Measurements from ENCODE around the gene PPP1R2. TPM values are rescaled to one million over a fixed set of nuclear protein-coding genes. Genes with fewer than 3 reads are reported as not detected.

Gene PPP1R2
- total RNA-seq, 4 donors from 2014 or later: 45.5 to 80.7 (median 71.6) TPM

GRCh38 chr3:195540511-195540910, 2.6 kb downstream of the PPP1R2 start:
- no peak for DNase-seq (ENCODE audit: low spot score in 2 of 2)
- no peak overlapping the region for H3K4me3 ChIP-seq (ENCODE audit: low read depth, poor library complexity, severe bottlenecking)
- intact Hi-C loops (cut with DNase I; ENCODE audit: low total_unique reads): no loop called here
- TF ChIP-seq CTCF (IDR thresholded peaks at IDR 0.05) (no peak), POLR2A (IDR thresholded peaks at IDR 0.05) (no peak)
- 63 to 66% methylated on average over 6 of the region's 6 CpGs for WGBS, 2 donors

- TF ChIP-seq CTCF (IDR thresholded peaks at IDR 0.05) (no peak), POLR2A (IDR thresholded peaks at IDR 0.05) (no peak)
- intact Hi-C loops (cut with DNase I; ENCODE audit: low total_unique reads): no loop called here
- WGBS, 2 donors: 83% methylated on average over 8 of the region's 8 CpGs
- DNase-seq (ENCODE audit: low spot score in 2 of 2): no peak
- no peak overlapping the region for H3K4me3 ChIP-seq (ENCODE audit: low read depth, poor library complexity, severe bottlenecking)
Observed at GRCh38 chr3:195540027-195540426, 3.1 kb downstream of the PPP1R2 start.

- TF ChIP-seq CTCF (IDR thresholded peaks at IDR 0.05) (no peak), POLR2A (IDR thresholded peaks at IDR 0.05) (no peak)
- intact Hi-C loops (cut with DNase I; ENCODE audit: low total_unique reads): no loop called here
- no peak for DNase-seq (ENCODE audit: low spot score in 2 of 2)
- 92 to 93% methylated on average over 5 of the region's 5 CpGs for WGBS, 2 donors
- no peak overlapping the region for H3K4me3 ChIP-seq (ENCODE audit: low read depth, poor library complexity, severe bottlenecking)
Observed at GRCh38 chr3:195539479-195539878, 3.6 kb downstream of the PPP1R2 start.

GRCh38 chr3:195537995-195538394, 5.1 kb downstream of the PPP1R2 start:
- no peak for DNase-seq (ENCODE audit: low spot score in 2 of 2)
- no peak overlapping the region for H3K4me3 ChIP-seq (ENCODE audit: low read depth, poor library complexity, severe bottlenecking)
- TF ChIP-seq POLR2A (IDR thresholded peaks at IDR 0.05) (no peak), CTCF (IDR thresholded peaks at IDR 0.05) (no peak)
- intact Hi-C loops (cut with DNase I; ENCODE audit: low total_unique reads): no loop called here
- WGBS, 2 donors: 74 to 79% methylated on average over 2 of the region's 2 CpGs

- intact Hi-C loops (cut with DNase I; ENCODE audit: low total_unique reads): no loop called here
- H3K4me3 ChIP-seq (ENCODE audit: low read depth, poor library complexity, severe bottlenecking): no peak overlapping the region
- no peak for TF ChIP-seq CTCF (IDR thresholded peaks at IDR 0.05)
- TF ChIP-seq POLR2A (IDR thresholded peaks at IDR 0.05): no peak
- no peak for DNase-seq (ENCODE audit: low spot score in 2 of 2)
- WGBS, 2 donors: 76% methylated on average over 5 of the region's 5 CpGs
Observed at GRCh38 chr3:195535293-195535692, 7.8 kb downstream of the PPP1R2 start.

GRCh38 chr3:195532834-195533233, 10.3 kb downstream of the PPP1R2 start:
- intact Hi-C loops (cut with DNase I; ENCODE audit: low total_unique reads): no loop called here
- TF ChIP-seq POLR2A (IDR thresholded peaks at IDR 0.05) (no peak), CTCF (IDR thresholded peaks at IDR 0.05) (no peak)
- DNase-seq (ENCODE audit: low spot score in 2 of 2): no peak
- 79 to 85% methylated on average over 7 of the region's 7 CpGs for WGBS, 2 donors
- no peak overlapping the region for H3K4me3 ChIP-seq (ENCODE audit: low read depth, poor library complexity, severe bottlenecking)

Data from lower leg skin (tissue), 4 donors.